H1 (cell line): ENCODE results near the gene CAMKMT. TPM values are rescaled to one million over a fixed set of nuclear protein-coding genes. Genes with fewer than 3 reads are reported as not detected.

ENCODE experiments used
- CTCF ChIA-PET: fragments of 300-600 bp; sonication (Branson Sonifier 250); formaldehyde crosslinking; loops from one replicate; lab custom pipeline; 2021; ENCODE audit not compliant: partially characterized antibody; lab: Charles Lee
- POLR2A ChIA-PET: fragments of 300-600 bp; sonication (Branson Sonifier 250); formaldehyde crosslinking; loops from one replicate; lab custom pipeline; 2021; ENCODE audit warnings: inconsistent platforms; ENCODE audit not compliant: partially characterized antibody; lab: Charles Lee
- DNase-seq, 2 experiments: peaks; one replicate each; pipeline versions ENCODE4 v3.0.0 to v3.0.0-alpha.2; 2010 to 2022; ENCODE audit warnings: low spot score in 2 of 2, low read depth in 1 of 2, mixed read lengths in 1 of 2
- FAIRE-seq: peaks from 2 replicates; lab custom pipeline; 2011; peaks lifted over from hg19 to GRCh38; lab: Jason Lieb, UNC
- H2AFZ ChIP-seq: 2 replicates; pipeline ENCODE4 v1.8.1; 2012; ENCODE audit warnings: low read length, inconsistent platforms
- H2AK5ac ChIP-seq: 2 replicates; pipeline ENCODE4 v1.6.1; 2013; ENCODE audit warnings: low read depth, low read length
- H2BK120ac ChIP-seq: replicated peaks from 2 replicates; pipeline ENCODE3; 2013; ENCODE audit warnings: low read depth, low read length, inconsistent platforms
- H2BK12ac ChIP-seq: 2 replicates; pipeline ENCODE4 v1.6.1; 2013; ENCODE audit warnings: low read depth, low read length
- H2BK15ac ChIP-seq: 2 replicates; pipeline ENCODE4 v1.6.1; 2013; ENCODE audit warnings: low read length
- H2BK20ac ChIP-seq: 2 replicates; pipeline ENCODE4 v1.6.1; 2013; ENCODE audit warnings: low read length
- H2BK5ac ChIP-seq: 2 replicates; pipeline ENCODE4 v1.6.1; 2013; ENCODE audit warnings: low read depth, low read length
- H3K14ac ChIP-seq: 2 replicates; pipeline ENCODE4 v1.6.1; 2013; ENCODE audit warnings: inconsistent platforms; ENCODE audit not compliant: insufficient read length
- H3K18ac ChIP-seq: 2 replicates; pipeline ENCODE4 v1.6.1; 2013; ENCODE audit warnings: low read length; ENCODE audit errors: extremely low read depth
- H3K23ac ChIP-seq: 2 replicates; pipeline ENCODE4 v1.6.1; 2013; ENCODE audit warnings: inconsistent platforms; ENCODE audit not compliant: insufficient read length
- H3K23me2 ChIP-seq: 2 replicates; pipeline ENCODE4 v1.6.1; 2013; ENCODE audit warnings: low read depth, low read length
- H3K27ac ChIP-seq: 2 replicates; pipeline ENCODE4 v1.6.1; 2011; ENCODE audit warnings: low read depth, low read length, inconsistent platforms
- H3K27me3 ChIP-seq, 4 experiments: replicated peaks in 1 of 4; 1 replicate in 1 of 4; 2 replicates in 3 of 4; pipeline versions ENCODE4 v1.6.1 to v1.8.1; 2011 to 2013; ENCODE audit warnings: low read length in 3 of 4, mild to moderate bottlenecking in 3 of 4, inconsistent platforms in 2 of 4, mixed read lengths in 2 of 4, moderate library complexity in 1 of 4; ENCODE audit not compliant: control insufficient read depth in 3 of 4, insufficient read depth in 3 of 4; ENCODE audit errors: extremely low read depth in 1 of 4
- H3K36me3 ChIP-seq, 4 experiments: 2 replicates each; pipeline versions ENCODE4 v1.6.1 to v1.8.1; 2011 to 2013; ENCODE audit warnings: mild to moderate bottlenecking in 4 of 4, low read length in 3 of 4, moderate library complexity in 2 of 4, control low read depth in 1 of 4, inconsistent platforms in 1 of 4; ENCODE audit not compliant: insufficient read depth in 4 of 4, control insufficient read depth in 2 of 4
- H3K4ac ChIP-seq: replicated peaks from 2 replicates; pipeline ENCODE3; 2013; ENCODE audit warnings: low read length, low read depth, mixed read lengths, inconsistent platforms; ENCODE audit not compliant: insufficient read length
- H3K4me1 ChIP-seq, 4 experiments: replicated peaks in 1 of 4; 1 replicate in 1 of 4; 2 replicates in 3 of 4; pipeline versions ENCODE4 v1.6.1 to v1.8.1; 2011 to 2013; ENCODE audit warnings: low read length in 3 of 4, inconsistent platforms in 2 of 4, mixed read lengths in 1 of 4; ENCODE audit not compliant: insufficient read depth in 4 of 4, control insufficient read depth in 3 of 4
- H3K4me2 ChIP-seq, 2 experiments: 2 replicates each; pipeline versions ENCODE4 v1.6.1 to v1.8.1; 2011 to 2013; ENCODE audit warnings: low read depth in 2 of 2, low read length in 2 of 2, control low read depth in 1 of 2, inconsistent platforms in 1 of 2, mild to moderate bottlenecking in 1 of 2; ENCODE audit not compliant: insufficient read depth in 1 of 2
- H3K4me3 ChIP-seq, 4 experiments: fragments of 200-600, 300-600 bp in 1 of 4; sonication (generic), shearing (Covaris generic), sonication (Bioruptor Twin) in 1 of 4; 2 replicates each; pipeline versions ENCODE4 v1.5.1 to v1.8.1; 2011 to 2016; ENCODE audit warnings: low read length in 4 of 4, low read depth in 3 of 4, control low read depth in 2 of 4, inconsistent platforms in 2 of 4, mild to moderate bottlenecking in 2 of 4, mixed read lengths in 1 of 4, moderate library complexity in 1 of 4; ENCODE audit not compliant: insufficient read depth in 2 of 4; ENCODE audit errors: extremely low read depth in 1 of 4
- H3K56ac ChIP-seq: replicated peaks from 2 replicates; pipeline ENCODE3; 2013; ENCODE audit warnings: low read depth, mild to moderate bottlenecking, mixed read lengths, low read length, inconsistent platforms; ENCODE audit not compliant: insufficient read length
- H3K79me1 ChIP-seq: 2 replicates; pipeline ENCODE4 v1.6.1; 2013; ENCODE audit warnings: low read depth, low read length, control low read depth
- H3K79me2 ChIP-seq, 2 experiments: 2 replicates each; pipeline versions ENCODE4 v1.6.1 to v1.8.1; 2012 to 2013; ENCODE audit warnings: low read length in 2 of 2, mild to moderate bottlenecking in 2 of 2, inconsistent platforms in 1 of 2; ENCODE audit not compliant: insufficient read depth in 2 of 2, control insufficient read depth in 1 of 2
- H3K9ac ChIP-seq, 4 experiments: replicated peaks in 1 of 4; 1 replicate in 1 of 4; 2 replicates in 3 of 4; pipeline versions ENCODE4 v1.6.1 to v1.8.1; 2011 to 2013; ENCODE audit warnings: low read depth in 3 of 4, low read length in 3 of 4, control low read depth in 2 of 4, mild to moderate bottlenecking in 2 of 4, moderate library complexity in 2 of 4, inconsistent platforms in 1 of 4; ENCODE audit errors: extremely low read depth in 1 of 4
- H3K9me3 ChIP-seq, 2 experiments: 2 replicates each; pipeline versions ENCODE4 v1.6.1 to v1.8.1; 2012 to 2013; ENCODE audit warnings: mild to moderate bottlenecking in 2 of 2, moderate library complexity in 2 of 2, control low read depth in 1 of 2, inconsistent platforms in 1 of 2, low read depth in 1 of 2, low read length in 1 of 2, mixed read lengths in 1 of 2; ENCODE audit not compliant: insufficient read depth in 2 of 2
- H4K20me1 ChIP-seq, 2 experiments: replicated peaks in 1 of 2; 2 replicates each; pipeline versions ENCODE3 to v1.8.1; 2011 to 2013; ENCODE audit warnings: inconsistent platforms in 2 of 2, low read length in 2 of 2, mild to moderate bottlenecking in 1 of 2; ENCODE audit not compliant: insufficient read depth in 2 of 2, control insufficient read depth in 1 of 2
- H4K5ac ChIP-seq: 2 replicates; pipeline ENCODE4 v1.6.1; 2013; ENCODE audit warnings: low read length, low read depth, mixed read lengths, inconsistent platforms; ENCODE audit not compliant: insufficient read length
- H4K8ac ChIP-seq: 2 replicates; pipeline ENCODE4 v1.8.0; 2013; ENCODE audit warnings: mild to moderate bottlenecking, moderate library complexity, low read length, inconsistent platforms; ENCODE audit not compliant: insufficient read depth; ENCODE audit errors: extremely low read depth
- H4K91ac ChIP-seq: replicated peaks from 2 replicates; pipeline ENCODE3; 2013; ENCODE audit warnings: low read length, mixed read lengths, inconsistent platforms; ENCODE audit not compliant: insufficient read length
- BRCA1 ChIP-seq: IDR thresholded peaks from 2 replicates; pipeline ENCODE4 v1.6.1; 2012; ENCODE audit warnings: low read depth, low read length, improper control_type of control experiment
- EGR1 ChIP-seq: IDR thresholded peaks from 2 replicates; pipeline ENCODE4 v1.6.1; 2011; ENCODE audit warnings: low read depth, low read length, borderline replicate concordance
- KDM4A ChIP-seq: IDR thresholded peaks from one replicate; pipeline ENCODE4 v1.7.1; 2012; ENCODE audit warnings: low read depth, mild to moderate bottlenecking, moderate library complexity, low read length, inconsistent platforms; ENCODE audit not compliant: severe bottlenecking
- KDM5A ChIP-seq: fragments of 200-600 bp; IDR thresholded peaks from 2 replicates; pipeline ENCODE4 v1.7.1; 2012; ENCODE audit warnings: mild to moderate bottlenecking, low read length, inconsistent platforms, mixed read lengths
- NRF1 ChIP-seq: IDR thresholded peaks from 2 replicates; pipeline ENCODE4 v1.6.1; 2011; ENCODE audit warnings: mild to moderate bottlenecking, low read depth, low read length, improper control_type of control experiment
- POLR2A ChIP-seq, 2 experiments: IDR thresholded peaks; 1 replicate in 1 of 2; 2 replicates in 1 of 2; pipeline ENCODE4 v1.6.1; 2011; ENCODE audit warnings: low read depth in 2 of 2, low read length in 2 of 2, mild to moderate bottlenecking in 2 of 2; ENCODE audit errors: control extremely low read depth in 1 of 2
- RBBP5 ChIP-seq: IDR thresholded peaks from 2 replicates; pipeline ENCODE4 v1.7.1; 2012; ENCODE audit warnings: low read depth, mild to moderate bottlenecking, inconsistent platforms, low read length, moderate library complexity, borderline replicate concordance
- RFX5 ChIP-seq: IDR thresholded peaks from 2 replicates; pipeline ENCODE4 v1.6.1; 2011; ENCODE audit warnings: low read depth, low read length, improper control_type of control experiment, borderline replicate concordance
- SIN3A ChIP-seq, 2 experiments: IDR thresholded peaks in 1 of 2; conservative IDR thresholded peaks in 1 of 2; 2 replicates each; pipeline ENCODE4 v1.6.1; 2011 to 2012; ENCODE audit warnings: low read length in 2 of 2, improper control_type of control experiment in 1 of 2, low read depth in 1 of 2, mild to moderate bottlenecking in 1 of 2
- SIX5 ChIP-seq: IDR thresholded peaks from 2 replicates; pipeline ENCODE4 v1.6.1; 2011; ENCODE audit warnings: mild to moderate bottlenecking, low read depth, low read length
- SRF ChIP-seq: IDR thresholded peaks from 2 replicates; pipeline ENCODE4 v1.6.1; 2011; ENCODE audit warnings: mild to moderate bottlenecking, low read depth, low read length, moderate library complexity
- TEAD4 ChIP-seq: IDR thresholded peaks from 2 replicates; pipeline ENCODE4 v1.6.1; 2012; ENCODE audit warnings: low read depth, low read length, inconsistent platforms, mixed read lengths
- WGBS, 2 experiments: shearing (Covaris generic) in 1 of 2; methylation state at CpG; one replicate each; pipeline versions ENCODE4 v1.1.6 to v1.1.7; 2013 to 2015; ENCODE audit warnings: low lambda C conversion rate in 2 of 2, mixed read lengths in 2 of 2, inconsistent platforms in 1 of 2, low coverage in 1 of 2, missing lambda C conversion rate in 1 of 2; ENCODE audit not compliant: insufficient replicate concordance in 2 of 2, insufficient coverage in 1 of 2, insufficient read length in 1 of 2; ENCODE audit errors: extremely low coverage in 1 of 2, missing lambda C conversion rate in 1 of 2; 5-methylcytosine and 5-hydroxymethylcytosine counted together
- polyA plus RNA-seq, 7 experiments: library from polyadenylated mRNA; depleted of rRNA in 3 of 7; stranded (reverse) in 5 of 7; unstranded in 2 of 7; fragments of >200 nt in 5 of 7; fragments of 200-250 nt in 2 of 7; gene quantifications; 1 replicate in 5 of 7; 2 replicates in 1 of 7; 4 replicates in 1 of 7; pipeline versions ENCODE4 v1.2.1 to v1.2.3, GENCODE V29; 2011 to 2013; ENCODE audit warnings: missing spikeins in 2 of 7, mixed read lengths in 2 of 7
- total RNA-seq: library from RNA; stranded (reverse); fragmentation: NEBNext Ultra II Directional; extraction: Animal tissue kit (Norgen Biotek cat#: 25700); gene quantifications from 2 replicates; pipeline ENCODE4 v1.2.1, GENCODE V29; 2021

Gene CAMKMT
- total and polyA plus RNA-seq, 2 of the 8 experiments (the other 6 are each of a cell fraction or from before 2014, with no cell fraction given), result 14.7 to 22.4 TPM

DNA sequence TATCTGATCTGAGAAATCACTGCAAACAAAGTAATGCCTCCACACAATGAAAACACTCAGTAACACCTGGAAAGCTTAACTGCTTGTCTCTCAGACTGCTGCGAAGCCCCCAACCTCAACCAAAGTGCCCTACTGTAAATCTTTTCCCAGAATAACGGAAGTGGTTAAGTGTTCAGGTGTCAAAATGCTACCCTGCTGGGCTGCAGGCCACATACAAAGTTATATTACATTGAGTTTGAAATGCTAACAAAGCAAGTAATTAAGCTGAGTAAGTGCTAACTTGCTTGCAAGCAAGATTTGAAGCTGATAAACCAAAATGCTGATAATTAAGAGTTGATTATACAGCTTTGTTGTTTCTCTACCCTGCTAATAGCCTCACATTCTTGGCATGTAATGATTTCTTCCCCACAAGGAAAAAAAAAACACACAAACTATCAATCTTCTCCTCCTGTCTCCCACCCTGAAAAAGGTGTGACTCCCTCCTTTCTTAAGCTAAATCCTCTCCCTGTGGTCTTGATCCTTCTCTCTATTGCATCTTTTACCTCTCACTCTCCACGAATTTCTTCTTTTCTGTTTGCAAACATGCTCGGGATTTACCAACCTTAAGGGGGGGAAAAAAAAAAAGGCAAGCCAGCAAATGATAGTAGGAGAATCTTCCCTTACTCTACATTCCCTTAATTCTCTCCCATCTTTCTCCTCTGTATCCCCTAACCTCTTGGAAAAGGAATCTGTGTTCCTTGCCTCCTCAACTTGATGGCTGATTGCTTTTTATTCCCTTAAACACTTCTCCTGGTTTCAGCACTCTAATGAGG, 312.9 kb downstream of the CAMKMT start:
- H3K9me3 ChIP-seq, result no peaks in the 10 kb centered on the region
- H3K4me3 ChIP-seq, result no peak overlapping the region
- no peak overlapping the region for H2AFZ ChIP-seq
- no peak overlapping the region for H4K8ac ChIP-seq
- H3K23me2 ChIP-seq, result no peaks in the 10 kb centered on the region
- H2AK5ac ChIP-seq, result no peak overlapping the region
- ChIA-PET CTCF (interaction anchor here (0.7 to 1.8 kb wide), 5 partner anchors 10 to 196 kb away, joined by 3 to 5 read pairs (median 4); no protein-coding TSS in a partner anchor), POLR2A (no interaction called here)
- no peak overlapping the region for H3K4ac ChIP-seq
- H3K4me1 ChIP-seq, result peaks cover 4 to 14% (median 9%) of the 10 kb centered on the region in 4 experiments; a peak in 6 of 7 replicates
- WGBS, 2 experiments, result 40% methylated on average over 4 of the region's 4 CpGs; no CpG with 5 or more reads in 1 of the 2 experiments
- no peak overlapping the region for H3K18ac ChIP-seq
- DNase-seq (no peak), FAIRE-seq (peak; percentile 65)
- H3K27ac ChIP-seq, result no peak overlapping the region
- H2BK120ac ChIP-seq, result no peak overlapping the region
- H2BK20ac ChIP-seq, result no peak overlapping the region
- peak overlapping the region in 1 of 2 experiments; percentile 15; a peak in 2 of 4 replicates for H3K4me2 ChIP-seq
- H2BK15ac ChIP-seq, result no peak overlapping the region
- H3K56ac ChIP-seq, result no peak overlapping the region
- no peak overlapping the region for H4K91ac ChIP-seq
- no peak overlapping the region for H3K14ac ChIP-seq
- no peak overlapping the region for H3K23ac ChIP-seq
- H3K27me3 ChIP-seq, result no peaks in the 10 kb centered on the region
- H2BK12ac ChIP-seq, result no peak overlapping the region
- H2BK5ac ChIP-seq, result no peak overlapping the region
- no peak overlapping the region for H4K5ac ChIP-seq
- no peaks in the 10 kb centered on the region for H3K36me3 ChIP-seq
- no peaks in the 10 kb centered on the region for H4K20me1 ChIP-seq
- no peaks in the 10 kb centered on the region for H3K79me2 ChIP-seq
- no peak overlapping the region for H3K9ac ChIP-seq
- 0 out of 2 replicates have a peak, but pooled peaks cover 2% of the 10 kb centered on the region for H3K79me1 ChIP-seq
- TF ChIP-seq RBBP5, result no peak
- no peak for TF ChIP-seq NRF1
- no peak for TF ChIP-seq RFX5
- no peak for TF ChIP-seq KDM4A
- no peak for TF ChIP-seq SIX5
- TF ChIP-seq TEAD4, result no peak
- TF ChIP-seq KDM5A, result no peak
- TF ChIP-seq SIN3A (conservative IDR thresholded peaks at IDR 0.05 in 1 of 2, IDR thresholded peaks at IDR 0.05 in 1 of 2; ENCODE audit: low read depth in 1 of 2, low read length in 2 of 2), result no peak
- no peak for TF ChIP-seq SRF
- no peak for TF ChIP-seq EGR1
- no peak for TF ChIP-seq POLR2A (IDR thresholded peaks at IDR 0.05; ENCODE audit: control extremely low read depth in 1 of 2, low read depth in 2 of 2, low read length in 2 of 2)
- TF ChIP-seq BRCA1, result no peak
